ENCODE measurements around the gene LYZL2.

LYZL2 gene

GRCh38 chr10:30589441-30589840 lies 40.1 kb downstream of the LYZL2 start:
- DNase-seq, result no peak

GRCh38 chr10:30587522-30588031 lies 42.0 kb downstream of the LYZL2 start:
- DNase-seq, result no peak

GRCh38 chr10:30586828-30587227 lies 42.7 kb downstream of the LYZL2 start:
- no peak for DNase-seq

GRCh38 chr10:30583778-30584415 lies 45.7 kb downstream of the LYZL2 start:
- no peak for DNase-seq

- DNase-seq, result no peak
Measured at GRCh38 chr10:30581779-30582380, 47.7 kb downstream of the LYZL2 start.

GRCh38 chr10:30580676-30581075 lies 48.9 kb downstream of the LYZL2 start:
- DNase-seq, result no peak

GRCh38 chr10:30580241-30580640 lies 49.3 kb downstream of the LYZL2 start:
- no peak for DNase-seq

GRCh38 chr10:30579574-30579973 lies 50.0 kb downstream of the LYZL2 start:
- no peak for DNase-seq

GRCh38 chr10:30577048-30577447 lies 52.5 kb downstream of the LYZL2 start:
- no peak for DNase-seq

GRCh38 chr10:30576641-30577040 lies 52.9 kb downstream of the LYZL2 start:
- DNase-seq, result no peak

- no peak for DNase-seq
Measured at GRCh38 chr10:30574432-30574796, 55.1 kb downstream of the LYZL2 start.

- no peak for DNase-seq
Measured at GRCh38 chr10:30573721-30574431, 55.7 kb downstream of the LYZL2 start.

GRCh38 chr10:30565449-30565848 lies 64.1 kb downstream of the LYZL2 start:
- DNase-seq, result no peak

- no peak for DNase-seq
Measured at GRCh38 chr10:30562787-30563186, 66.8 kb downstream of the LYZL2 start.
